ENCODE data around the gene ARHGAP26. TPM values are rescaled to one million over a fixed set of nuclear protein-coding genes. Genes with fewer than 3 reads are reported as not detected.

Gene ARHGAP26
- total RNA-seq, 4 donors from 2014 or later: 61.0 to 76.7 (median 61.2) TPM

DNA sequence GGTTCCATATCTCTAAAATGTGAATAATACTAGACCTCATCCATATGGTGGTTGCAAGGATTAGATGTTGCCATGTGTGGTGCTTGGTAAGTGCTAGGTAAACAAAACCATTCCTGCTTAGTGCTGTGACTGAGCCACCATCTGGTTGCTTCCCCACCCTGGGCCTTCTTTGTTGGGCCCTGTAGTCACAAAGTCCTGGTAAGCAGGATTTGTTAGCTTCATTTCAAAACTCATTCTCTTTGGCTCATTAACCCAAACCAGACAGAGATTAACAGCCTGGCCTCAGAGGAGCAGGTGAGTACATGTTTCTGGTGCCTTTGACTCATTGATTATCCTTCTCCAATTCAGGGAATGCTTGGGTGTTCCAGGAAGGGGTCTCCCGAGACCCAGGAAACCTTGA is 240.2 kb downstream of the ARHGAP26 start:
- H3K4me3 ChIP-seq: no peak overlapping the region
- peaks cover 0 to 21% (median 1%) of the 10 kb centered on the region in 4 donors for H3K4me1 ChIP-seq
- H3K27me3 ChIP-seq: no peaks in the 10 kb centered on the region
- DNase-seq: no peak
- in situ Hi-C loops (cut with MboI; ENCODE audit: low pct_ligation_motif_present in 1 of 4, low pct_unique_long_range_greater_than_20kb in 1 of 4, low sequenced_read_pairs in 3 of 4): loop anchor here in 1 of 4 donors (25.0 kb wide), 2 partner anchors 402 to 802 kb away; partner anchors contain the start of genes HMHB1 and NR3C1
- no peak overlapping the region for H3K27ac ChIP-seq
- no peaks in the 10 kb centered on the region for H3K9me3 ChIP-seq
- 82% methylated on average over 1 of the region's 1 CpG; no CpG with 5 or more reads in 1 of the 2 donors for WGBS, 2 donors (ENCODE audit: low coverage in 1 of 2)
- intact Hi-C loops (cut with DNase I; ENCODE audit: low total_unique reads): no loop called here
- H3K36me3 ChIP-seq: no peaks in the 10 kb centered on the region
- TF ChIP-seq POLR2A (IDR thresholded peaks at IDR 0.05) (no peak), POLR2AphosphoS5 (IDR thresholded peaks at IDR 0.05) (no peak), EP300 (IDR thresholded peaks at IDR 0.05; ENCODE audit: low read depth) (no peak)
- TF ChIP-seq, protein P1, sequence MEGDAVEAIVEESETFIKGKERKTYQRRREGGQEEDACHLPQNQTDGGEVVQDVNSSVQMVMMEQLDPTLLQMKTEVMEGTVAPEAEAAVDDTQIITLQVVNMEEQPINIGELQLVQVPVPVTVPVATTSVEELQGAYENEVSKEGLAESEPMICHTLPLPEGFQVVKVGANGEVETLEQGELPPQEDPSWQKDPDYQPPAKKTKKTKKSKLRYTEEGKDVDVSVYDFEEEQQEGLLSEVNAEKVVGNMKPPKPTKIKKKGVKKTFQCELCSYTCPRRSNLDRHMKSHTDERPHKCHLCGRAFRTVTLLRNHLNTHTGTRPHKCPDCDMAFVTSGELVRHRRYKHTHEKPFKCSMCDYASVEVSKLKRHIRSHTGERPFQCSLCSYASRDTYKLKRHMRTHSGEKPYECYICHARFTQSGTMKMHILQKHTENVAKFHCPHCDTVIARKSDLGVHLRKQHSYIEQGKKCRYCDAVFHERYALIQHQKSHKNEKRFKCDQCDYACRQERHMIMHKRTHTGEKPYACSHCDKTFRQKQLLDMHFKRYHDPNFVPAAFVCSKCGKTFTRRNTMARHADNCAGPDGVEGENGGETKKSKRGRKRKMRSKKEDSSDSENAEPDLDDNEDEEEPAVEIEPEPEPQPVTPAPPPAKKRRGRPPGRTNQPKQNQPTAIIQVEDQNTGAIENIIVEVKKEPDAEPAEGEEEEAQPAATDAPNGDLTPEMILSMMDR (IDR thresholded peaks at IDR 0.05): no peak

GRCh38 chr5:143011585-143011984 is 241.4 kb downstream of the ARHGAP26 start:
- TF ChIP-seq, protein P1 (IDR thresholded peaks at IDR 0.05): no peak
- TF ChIP-seq POLR2A (IDR thresholded peaks at IDR 0.05) (no peak), POLR2AphosphoS5 (IDR thresholded peaks at IDR 0.05) (no peak), EP300 (IDR thresholded peaks at IDR 0.05; ENCODE audit: low read depth) (no peak)
- H3K27ac ChIP-seq: no peak overlapping the region
- in situ Hi-C loops (cut with MboI; ENCODE audit: low pct_ligation_motif_present in 1 of 4, low pct_unique_long_range_greater_than_20kb in 1 of 4, low sequenced_read_pairs in 3 of 4): loop anchor here in 1 of 4 donors (25.0 kb wide), 2 partner anchors 401 to 801 kb away; partner anchors contain the start of genes HMHB1 and NR3C1
- no peaks in the 10 kb centered on the region for H3K9me3 ChIP-seq
- intact Hi-C loops (cut with DNase I; ENCODE audit: low total_unique reads): no loop called here
- DNase-seq: no peak
- no peaks in the 10 kb centered on the region for H3K27me3 ChIP-seq
- 69 to 79% methylated on average over 2 of the region's 2 CpGs for WGBS, 2 donors (ENCODE audit: low coverage in 1 of 2)
- H3K4me1 ChIP-seq: peaks cover 0 to 18% (median 1%) of the 10 kb centered on the region in 4 donors
- no peaks in the 10 kb centered on the region for H3K36me3 ChIP-seq
- H3K4me3 ChIP-seq: no peak overlapping the region

- intact Hi-C loops (cut with DNase I; ENCODE audit: low total_unique reads) (no loop called here), in situ Hi-C loops (cut with MboI; ENCODE audit: low pct_ligation_motif_present in 1 of 4, low pct_unique_long_range_greater_than_20kb in 1 of 4, low sequenced_read_pairs in 3 of 4) (loop anchor here in 1 of 4 donors (25.0 kb wide), 2 partner anchors 399 to 799 kb away; partner anchors contain the start of genes HMHB1 and NR3C1)
- Histone ChIP-seq H3K9me3 (no peaks in the 10 kb centered on the region), H3K36me3 (peaks cover 0 to 8% (median 0%) of the 10 kb centered on the region in 4 donors), H3K27me3 (no peaks in the 10 kb centered on the region), H3K27ac (no peak overlapping the region), H3K4me1 (peaks cover 0 to 7% (median 1%) of the 10 kb centered on the region in 4 donors), H3K4me3 (no peak overlapping the region)
- 83 to 95% methylated on average over 4 of the region's 4 CpGs for WGBS, 2 donors (ENCODE audit: low coverage in 1 of 2)
- TF ChIP-seq, protein P1 (IDR thresholded peaks at IDR 0.05): no peak
- TF ChIP-seq EP300 (IDR thresholded peaks at IDR 0.05; ENCODE audit: low read depth): no peak
- TF ChIP-seq POLR2AphosphoS5 (IDR thresholded peaks at IDR 0.05): no peak
- TF ChIP-seq POLR2A (IDR thresholded peaks at IDR 0.05): no peak
- no peak for DNase-seq
Observed at GRCh38 chr5:143013176-143013891, 243.2 kb downstream of the ARHGAP26 start.

- Histone ChIP-seq H3K4me1 (no peaks in the 10 kb centered on the region), H3K9me3 (no peaks in the 10 kb centered on the region), H3K4me3 (no peak overlapping the region), H3K27ac (no peak overlapping the region), H3K36me3 (peaks cover 0 to 8% (median 0%) of the 10 kb centered on the region in 4 donors), H3K27me3 (no peaks in the 10 kb centered on the region)
- 84 to 93% methylated on average over 3 to 12 of the region's 12 CpGs for WGBS, 2 donors (ENCODE audit: low coverage in 1 of 2)
- DNase-seq: peak; percentile 19
- no peak for TF ChIP-seq POLR2A (IDR thresholded peaks at IDR 0.05)
- TF ChIP-seq, protein P1 (IDR thresholded peaks at IDR 0.05): peak; percentile 24 to 33 (median 28)
- intact Hi-C loops (cut with DNase I; ENCODE audit: low total_unique reads) (no loop called here), in situ Hi-C loops (cut with MboI; ENCODE audit: low pct_ligation_motif_present in 1 of 4, low pct_unique_long_range_greater_than_20kb in 1 of 4, low sequenced_read_pairs in 3 of 4) (loop anchor here in 1 of 4 donors (25.0 kb wide), 2 partner anchors 398 to 798 kb away; partner anchors contain the start of genes HMHB1 and NR3C1)
Observed at GRCh38 chr5:143014017-143014651, 244.0 kb downstream of the ARHGAP26 start.
